Transverse colon (tissue), 4 donors: ENCODE data around the gene MGST3.

Experiments used
- CTCF ChIP-seq, 5 experiments: fragments of 200-600 bp in 3 of 5; fragments of 450-650 bp in 2 of 5; sonication (generic) in 3 of 5; IDR thresholded peaks; 1 replicate in 2 of 5; 2 replicates in 3 of 5; pipeline ENCODE4 v1.5.1; 2016 to 2017; ENCODE audit warnings: antibody characterized with exemption in 5 of 5, inconsistent platforms in 3 of 5, mild to moderate bottlenecking in 2 of 5, moderate library complexity in 1 of 5
- POLR2A ChIP-seq: fragments of 450-650 bp; IDR thresholded peaks from one replicate; pipeline ENCODE4 v1.6.1; 2016; ENCODE audit warnings: antibody characterized with exemption, mild to moderate bottlenecking, moderate library complexity
- POLR2AphosphoS5 ChIP-seq, 3 donors: sonication (generic); formaldehyde crosslinking; IDR thresholded peaks; one replicate each; pipeline ENCODE4 v1.6.1; 2016; ENCODE audit warnings: antibody characterized with exemption in 3 of 3

GRCh38 chr1:165619647-165620151, 11.3 kb upstream of the MGST3 start:
- TF ChIP-seq CTCF (IDR thresholded peaks at IDR 0.05) (no peak), POLR2AphosphoS5 (IDR thresholded peaks at IDR 0.05) (no peak), POLR2A (no peak)
